HG03103 (cell line): Measurements from ENCODE around the gene C11orf97.
"Not testable (repeated sequence)": the region's sequence is repeated elsewhere in the genome, so short reads cannot be mapped to it uniquely, and the experiment has no call there.

Experiments used
- ATAC-seq: cut with Tn5 transposase; IDR thresholded peaks from one replicate; pipeline ENCODE4 v1.9.1; 2021; ENCODE audit warnings: low read depth; ENCODE audit not compliant: unreplicated experiment

Gene C11orf97

DNA sequence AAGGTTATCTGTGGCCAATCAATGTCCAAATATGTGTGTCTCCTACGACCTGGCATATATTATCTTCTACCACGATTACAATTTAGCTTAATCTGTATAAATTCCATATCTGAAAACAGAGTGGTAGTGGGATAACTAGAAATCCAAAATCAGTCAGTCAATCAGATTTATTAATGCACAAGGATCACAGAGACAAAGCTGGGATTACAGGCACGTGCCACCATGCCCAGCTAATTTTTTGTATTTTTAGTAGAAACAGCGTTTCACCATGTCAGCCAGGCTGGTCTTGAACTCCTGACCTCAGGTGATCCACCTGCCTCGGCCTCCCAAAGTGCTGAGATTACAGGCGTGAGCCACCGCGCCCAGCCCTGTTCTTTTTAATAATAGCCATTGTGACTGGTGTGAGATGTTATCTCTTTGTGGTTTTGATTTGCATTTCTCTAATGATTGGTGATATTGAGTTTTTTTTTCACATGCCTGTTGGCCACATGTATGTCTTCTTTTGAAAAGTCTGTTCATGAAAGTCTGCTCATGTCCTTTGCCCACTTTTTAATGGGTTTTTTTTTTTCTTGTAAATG, 43.6 kb downstream of the C11orf97 start:
- not testable (repeated sequence) for ATAC-seq

DNA sequence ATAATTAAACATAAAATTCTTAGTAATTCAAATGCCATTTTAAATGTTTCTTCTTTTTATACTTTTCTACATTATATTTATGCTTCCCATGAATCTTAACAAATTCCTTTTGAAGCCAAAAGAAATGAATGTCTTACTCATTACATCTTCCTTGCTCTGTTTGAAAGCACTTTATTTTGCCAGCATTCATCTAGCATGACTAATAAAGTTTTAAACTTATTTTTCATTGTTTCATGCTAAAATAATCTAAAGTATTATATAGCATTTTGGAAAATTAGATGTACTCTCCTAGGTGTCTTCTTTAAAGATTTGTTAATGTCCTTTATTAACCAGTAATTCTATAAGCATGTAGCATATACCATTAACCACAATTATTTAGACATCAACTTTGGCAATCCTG, 45.2 kb downstream of the C11orf97 start:
- no peak for ATAC-seq

DNA sequence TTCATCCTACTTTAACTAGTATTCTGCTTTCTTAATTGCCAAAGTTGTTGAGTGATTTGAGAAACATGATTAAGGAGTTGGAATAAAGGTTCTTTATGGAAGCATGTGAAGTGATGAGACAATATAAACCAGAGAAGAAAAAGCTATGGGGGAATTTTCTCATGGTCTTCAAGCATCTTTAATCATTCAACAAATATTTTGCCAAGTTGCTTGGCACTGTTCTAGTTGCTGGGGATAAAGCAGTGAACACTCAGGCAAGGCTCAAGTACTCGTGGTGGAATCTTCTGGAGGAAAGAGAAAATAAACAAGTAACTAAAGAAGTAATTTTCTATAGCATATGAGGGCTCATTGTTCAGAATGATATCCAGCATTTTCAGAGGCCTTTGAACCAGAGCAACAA, 45.7 kb downstream of the C11orf97 start:
- no peak for ATAC-seq

DNA sequence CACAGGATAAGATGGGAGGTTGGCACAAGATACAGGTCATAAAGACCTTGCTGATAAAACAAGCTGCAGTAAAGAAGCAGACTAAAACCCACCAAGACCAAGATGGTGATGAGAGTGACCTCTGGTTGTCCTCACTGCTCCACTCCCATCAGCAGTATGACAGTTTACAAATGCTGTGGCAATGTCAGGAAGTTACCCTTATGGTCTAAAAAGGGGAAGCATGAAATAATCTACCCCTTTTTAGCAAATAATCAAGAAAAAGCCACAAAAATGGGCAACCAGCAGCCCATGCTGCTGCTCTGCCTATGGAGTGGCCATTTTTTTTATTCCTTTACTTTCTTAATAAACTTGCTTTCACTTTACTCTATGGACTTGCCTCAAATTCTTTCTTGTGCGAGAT, 46.2 kb downstream of the C11orf97 start:
- ATAC-seq = no peak

DNA sequence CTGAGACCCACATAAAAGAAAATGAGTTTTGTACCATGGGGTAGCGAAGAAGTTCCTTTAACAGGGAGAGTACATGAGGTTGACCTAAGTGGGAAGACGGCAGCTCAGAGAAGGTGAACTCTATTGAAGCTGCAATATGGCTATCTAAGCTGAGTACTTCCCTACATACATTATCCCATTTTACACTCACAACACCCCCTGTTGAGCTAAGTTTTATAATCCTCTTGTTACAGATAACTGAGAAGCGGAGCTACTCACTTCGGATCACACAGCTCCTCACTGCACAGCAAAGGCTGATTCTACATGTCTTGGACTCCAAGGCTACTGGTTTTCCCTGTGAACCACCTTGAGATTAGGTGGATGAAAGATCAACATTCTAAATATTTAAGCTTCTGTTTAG, 46.7 kb downstream of the C11orf97 start:
- no peak for ATAC-seq

DNA sequence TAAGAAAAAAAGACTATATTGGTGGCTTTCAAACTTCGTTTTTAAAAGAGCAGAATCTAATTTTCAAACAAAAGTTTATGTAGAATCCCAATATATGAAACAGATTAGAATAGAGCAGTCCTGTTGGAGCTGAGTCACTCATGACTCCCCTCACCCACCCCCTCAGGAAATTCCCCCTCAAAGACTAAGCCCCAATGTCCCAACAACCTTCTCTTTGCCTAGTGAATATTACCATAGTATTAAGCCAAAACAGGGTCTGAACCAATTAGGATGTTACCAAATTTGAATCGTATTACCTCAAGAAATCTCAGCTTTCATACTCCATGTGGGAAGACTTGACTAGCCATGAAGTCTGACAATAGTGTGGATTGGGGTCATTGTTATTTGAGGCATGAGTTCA, 47.1 kb downstream of the C11orf97 start:
- no peak for ATAC-seq

DNA sequence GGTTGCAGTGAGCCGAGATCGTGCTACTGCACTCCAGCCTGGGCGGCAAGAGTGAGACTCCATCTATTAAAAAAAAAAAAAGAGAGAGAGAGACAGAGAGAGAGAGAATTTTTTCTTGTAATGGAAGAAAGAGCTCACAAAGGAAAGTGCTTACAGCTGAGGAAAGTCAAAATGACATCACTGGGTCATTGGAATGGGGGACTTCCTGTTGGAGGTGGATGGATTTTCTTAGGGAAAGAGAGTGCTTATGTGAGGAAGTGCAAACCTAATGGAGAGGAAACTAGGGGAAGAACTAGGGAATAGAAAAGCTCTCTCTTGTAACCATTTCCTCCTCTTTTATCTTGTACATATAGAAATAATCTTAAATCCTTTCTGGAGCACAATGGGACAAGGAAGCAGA, 48.6 kb downstream of the C11orf97 start:
- no peak for ATAC-seq

DNA sequence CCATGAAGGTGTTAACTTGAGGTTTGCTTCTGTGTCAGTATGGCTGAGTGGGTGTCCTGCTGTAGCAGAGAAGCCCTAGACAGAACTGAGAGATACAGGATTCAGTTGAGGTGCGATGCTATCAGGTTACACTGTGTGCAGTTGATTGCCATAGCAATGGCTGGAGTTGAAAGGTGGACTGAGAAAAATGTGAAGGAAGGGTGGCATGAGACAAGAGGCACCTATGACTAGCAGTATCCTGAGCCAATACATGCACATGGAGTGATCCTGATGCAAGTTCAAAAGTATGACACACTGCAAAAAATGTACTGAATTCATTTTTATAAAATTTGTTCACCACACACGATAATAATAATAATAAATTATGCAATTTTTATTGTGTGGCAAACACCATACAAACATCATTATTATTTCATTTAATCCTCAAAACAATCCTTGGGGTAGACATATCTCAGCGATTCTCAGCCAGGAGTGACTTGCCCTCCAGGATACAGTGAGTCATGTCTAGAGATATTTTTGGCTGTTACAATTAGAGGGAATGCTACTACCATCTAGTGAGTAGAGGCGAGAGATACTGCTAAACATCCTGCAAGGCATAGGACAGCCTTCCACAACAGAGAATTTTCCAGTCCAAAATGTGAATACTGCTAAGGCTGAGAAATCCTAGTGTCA, 51.1 kb downstream of the C11orf97 start:
- no peak for ATAC-seq

DNA sequence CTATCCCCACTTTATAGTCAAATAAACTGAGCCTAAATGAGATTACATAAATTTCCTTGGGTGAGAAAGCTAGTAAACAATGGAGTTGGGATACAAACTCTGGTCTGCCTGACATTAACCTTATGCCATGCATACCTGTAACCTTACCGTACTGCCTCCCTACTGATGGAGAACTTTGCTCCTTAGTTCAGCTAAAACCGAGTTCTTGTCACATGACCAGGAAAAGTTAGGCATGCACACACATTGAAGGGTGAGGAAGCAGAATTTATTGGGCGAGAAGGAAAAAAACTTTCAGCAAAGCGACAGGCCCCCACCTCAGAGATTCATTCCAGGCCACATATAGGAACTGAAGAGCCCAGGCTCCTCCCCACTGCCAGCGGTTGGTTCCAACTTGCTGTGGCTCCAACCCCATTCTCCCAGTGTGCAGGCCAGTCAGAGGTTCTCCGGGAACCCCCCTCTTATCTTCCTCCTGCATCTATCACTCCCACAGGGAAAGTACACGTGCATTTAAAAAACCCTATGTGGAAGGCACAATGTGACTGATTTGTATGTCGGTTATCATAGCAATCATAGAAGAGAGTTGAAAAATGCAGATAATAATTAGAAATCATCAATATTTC, 51.7 kb downstream of the C11orf97 start:
- ATAC-seq = no peak

DNA sequence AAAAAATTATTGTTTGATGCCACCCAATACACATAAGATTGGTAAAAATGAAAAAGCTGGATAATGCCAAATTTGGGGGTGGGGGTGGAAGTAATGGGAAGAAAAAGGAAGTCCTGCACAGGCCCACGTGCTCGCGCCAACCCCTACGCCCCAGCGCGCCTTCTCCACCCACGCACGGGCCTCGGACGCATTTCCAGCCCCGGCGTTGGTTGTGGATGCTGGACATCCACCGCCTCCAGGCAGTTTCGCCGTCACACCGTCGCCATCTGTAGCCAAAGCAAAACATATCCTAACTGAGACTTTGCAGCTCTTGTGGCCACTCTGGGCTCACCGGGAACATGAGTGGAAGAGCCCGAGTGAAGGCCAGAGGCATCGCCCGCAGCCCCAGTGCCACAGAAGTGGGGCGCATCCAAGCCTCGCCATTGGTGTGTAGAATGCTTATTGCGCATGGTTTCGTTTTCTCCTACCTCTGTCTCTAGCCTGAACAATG, 55.0 kb downstream of the C11orf97 start, which contains the start of gene PIWIL4:
TSS of gene PIWIL4 (plus strand) at position 188 of the 490 bp plus-strand sequence. CDS start at position 339, 151 bp downstream.
- no peak for ATAC-seq

DNA sequence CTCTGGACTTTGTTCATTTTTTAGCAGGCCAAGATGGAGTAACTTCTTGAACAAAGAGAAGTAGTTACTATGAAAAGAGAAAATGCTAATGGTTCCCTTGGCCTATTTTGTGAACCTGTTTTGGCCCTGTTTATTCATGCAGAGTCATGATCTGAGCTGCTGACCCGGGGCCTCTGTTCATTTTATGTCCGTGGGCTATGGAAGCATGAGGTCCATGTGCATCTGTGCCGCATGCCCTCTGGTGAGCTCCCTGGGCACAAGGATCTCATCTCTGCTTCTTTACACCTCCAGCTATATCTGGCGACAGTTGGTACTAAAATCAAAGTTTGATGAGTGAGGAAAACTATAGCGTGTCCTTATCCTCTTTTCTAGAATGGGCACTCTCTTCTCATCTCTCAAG, 55.9 kb downstream of the C11orf97 start:
- no peak for ATAC-seq

DNA sequence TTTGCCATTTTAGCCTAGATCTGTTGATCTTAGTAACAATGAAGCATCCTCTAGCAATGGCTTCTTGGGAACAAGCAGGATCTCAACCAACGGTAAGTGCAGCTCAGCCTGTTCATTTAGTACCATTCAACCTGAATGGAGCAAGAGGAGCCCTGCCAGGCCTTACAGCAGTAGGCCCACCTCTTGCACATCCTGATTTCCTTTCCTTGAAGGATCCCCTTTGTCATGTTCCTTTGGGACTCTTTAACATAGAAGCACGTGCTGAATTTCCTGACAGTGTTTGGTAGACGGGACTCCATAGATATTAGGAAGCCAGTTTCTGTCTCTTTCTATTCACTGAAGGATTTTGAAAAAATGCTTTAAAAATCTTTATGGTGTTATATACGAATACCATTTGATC, 56.5 kb downstream of the C11orf97 start:
- ATAC-seq = no peak

DNA sequence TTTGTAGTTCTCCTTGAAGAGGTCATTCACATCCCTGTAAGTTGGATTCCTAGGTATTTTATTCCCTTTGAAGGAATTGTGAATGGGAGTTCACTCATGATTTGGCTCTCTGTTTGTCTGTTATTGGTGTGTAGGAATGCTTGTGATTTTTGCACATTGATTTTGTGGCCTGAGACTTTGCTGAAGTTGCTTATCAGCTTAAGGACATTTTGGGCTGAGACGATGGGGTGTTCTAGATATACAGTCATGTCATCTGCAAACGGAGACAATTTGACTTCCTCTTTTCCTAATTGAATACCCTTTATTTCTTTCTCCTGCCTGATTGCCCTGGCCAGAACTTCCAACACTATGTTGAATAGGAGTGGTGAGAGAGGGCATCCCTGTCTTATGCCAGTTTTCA, 60.7 kb downstream of the C11orf97 start:
- ATAC-seq = not testable (repeated sequence)

DNA sequence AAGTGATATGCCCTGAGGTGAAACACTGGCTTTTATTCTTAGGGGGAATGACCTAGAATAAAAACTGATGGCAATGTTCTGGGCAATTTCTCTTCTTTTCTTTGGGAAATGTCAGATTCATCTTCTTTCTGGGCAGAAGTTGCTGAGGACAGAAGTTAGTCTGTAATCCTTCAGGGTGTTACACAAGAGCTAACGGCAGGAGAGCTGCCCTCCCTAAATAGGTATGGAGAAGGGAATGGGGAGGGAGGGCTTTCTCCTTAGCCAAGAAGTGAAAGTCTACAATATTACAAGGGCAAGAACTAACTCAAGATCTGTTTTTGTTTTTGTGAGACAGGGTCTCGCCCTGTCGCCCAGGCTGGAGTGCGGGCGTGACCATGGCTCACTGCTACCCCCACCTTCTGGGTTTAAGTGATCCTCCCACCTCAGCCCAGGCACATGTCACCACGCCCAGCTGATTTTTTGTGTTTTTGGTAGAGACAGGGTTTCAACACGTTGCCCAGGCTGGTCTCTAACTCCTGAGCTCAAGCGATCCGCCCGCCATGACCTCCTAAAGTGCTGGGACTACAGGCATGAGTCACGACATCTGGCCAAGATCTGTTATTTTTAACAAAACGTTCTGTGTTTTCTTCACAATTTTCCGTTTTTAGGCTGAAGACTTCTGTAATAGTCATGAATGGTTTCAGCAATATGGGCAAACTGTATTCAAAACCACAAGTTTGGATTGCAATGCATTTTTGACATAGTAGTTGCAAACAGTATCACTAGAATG, 62.1 kb downstream of the C11orf97 start:
- no peak for ATAC-seq

DNA sequence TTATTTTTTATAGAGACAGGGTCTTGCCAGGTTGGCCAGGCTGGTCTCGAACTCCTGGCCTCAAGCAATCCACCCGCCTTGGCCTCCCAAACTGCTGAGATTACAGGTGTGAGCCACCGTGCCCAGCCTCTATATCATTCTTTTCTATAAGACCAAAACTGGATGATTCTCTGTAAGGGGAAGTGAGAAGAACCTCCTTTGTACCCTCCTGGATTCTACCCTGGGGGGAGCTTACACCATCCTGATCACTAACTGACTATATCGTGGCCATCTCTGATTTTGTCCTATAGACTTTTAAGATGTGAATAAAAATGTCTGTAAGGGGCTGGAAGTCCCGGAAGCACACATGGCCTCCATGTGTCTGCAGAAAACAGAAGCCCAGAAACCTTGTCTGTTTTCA, 64.0 kb downstream of the C11orf97 start:
- no peak for ATAC-seq

DNA sequence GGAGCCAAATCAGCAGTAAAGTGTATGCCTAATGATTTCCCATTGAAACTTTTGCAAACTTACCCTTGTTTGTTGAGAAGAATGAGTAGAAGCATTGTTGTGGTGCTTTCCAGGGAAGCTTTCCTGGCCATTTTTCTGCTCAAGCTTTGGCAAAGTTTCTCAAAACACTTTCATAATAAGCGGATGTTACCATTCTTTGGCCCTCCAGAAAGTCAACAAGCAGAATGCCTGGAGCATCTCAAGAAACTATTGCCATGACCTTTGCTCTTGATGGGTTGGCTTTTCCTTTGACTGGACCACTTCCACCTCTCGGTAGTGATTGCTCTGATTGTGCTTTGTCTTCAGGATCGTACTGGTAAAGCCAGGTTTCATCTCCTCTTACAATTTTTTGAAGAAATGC, 65.6 kb downstream of the C11orf97 start:
- ATAC-seq = no peak
